Measurements from ENCODE around the gene SLC6A11. TPM values are rescaled to one million over a fixed set of nuclear protein-coding genes. Genes with fewer than 3 reads are reported as not detected.

SLC6A11 gene
- total and polyA plus RNA-seq, 9 of the 15 experiments (the other 6 are each of a cell fraction or from before 2014, with no cell fraction given), result 0.04 TPM; not detected in 8

GRCh38 chr3:10925436-10926255 is 109.6 kb downstream of the SLC6A11 start:
- DNase-seq (ENCODE audit: extremely low read depth in 1 of 4, low spot score in 3 of 4) (no peak), ATAC-seq (no peak), FAIRE-seq (no peak)
- Histone ChIP-seq H3K4me3 (no peak overlapping the region), H3K9me3 (replicated peaks; ENCODE audit: control insufficient read depth, insufficient read depth, low read depth, low read length) (no peaks in the 10 kb centered on the region), H3K9ac (ENCODE audit: insufficient read depth in 1 of 2, low read depth in 2 of 2, low read length in 2 of 2) (no peak overlapping the region), H4K20me1 (replicated peaks; ENCODE audit: control insufficient read depth, insufficient read depth, low read length) (peaks cover 9% of the 10 kb centered on the region), H3K27me3 (ENCODE audit: control insufficient read depth in 2 of 2, insufficient read depth in 2 of 2, low read length in 2 of 2) (peaks cover 2 to 38% of the 10 kb centered on the region in 2 experiments; a peak in 2 of 5 replicates), H3K4me1 (replicated peaks in 1 of 2; ENCODE audit: control insufficient read depth in 2 of 2, insufficient read depth in 2 of 2, low read length in 2 of 2) (no peaks in the 10 kb centered on the region; a peak in 1 of 5 replicates), H3K79me2 (ENCODE audit: control insufficient read depth, insufficient read depth, low read length) (no peaks in the 10 kb centered on the region), H3K27ac (ENCODE audit: extremely low read depth, low read depth, low read length) (no peak overlapping the region), H2AFZ (ENCODE audit: low read depth, low read length) (no peak overlapping the region), H3K36me3 (ENCODE audit: control insufficient read depth, insufficient read depth, low read length) (no peaks in the 10 kb centered on the region), H3K9me1 (ENCODE audit: control insufficient read depth, insufficient read depth, low read length) (no peaks in the 10 kb centered on the region), H3K4me2 (ENCODE audit: insufficient read depth, low read length) (no peak overlapping the region)
- CTCF ChIA-PET (ENCODE audit: low intra/inter-chr PET ratio), result no interaction called here
- 9% methylated on average over 14 of the region's 14 CpGs for WGBS (ENCODE audit: insufficient coverage, low coverage, missing lambda C conversion rate)
- in situ Hi-C loops (cut with MboI), result no loop called here
- POLR2A ChIA-PET, result no interaction called here
- 0 out of 2 replicates have a peak, but pooled peaks have one; percentile 23 for TF ChIP-seq ADNP (tag; IDR thresholded peaks at IDR 0.05)
- no peak for TF ChIP-seq FOXJ2 (tag; IDR thresholded peaks at IDR 0.05)
- TF ChIP-seq ZBTB33 (CRISPR knock-in tag; IDR thresholded peaks at IDR 0.05), result no peak
- no peak for TF ChIP-seq MTA3 (IDR thresholded peaks at IDR 0.05; ENCODE audit: borderline replicate concordance)
- peak; percentile 83 for TF ChIP-seq RBM25 (IDR thresholded peaks at IDR 0.05; ENCODE audit: low read depth, low read length, severe bottlenecking)
- intact Hi-C loops (cut with micrococcal nuclease), result no loop called here
- no TSS peak for BruUV-seq (replicated peaks)

Data from K562 (cell line).